ENCODE data around the gene ZBTB32. TPM values are rescaled to one million over a fixed set of nuclear protein-coding genes. Genes with fewer than 3 reads are reported as not detected.

The ZBTB32 gene
- total RNA-seq, 4 donors from 2014 or later, result not detected

DNA sequence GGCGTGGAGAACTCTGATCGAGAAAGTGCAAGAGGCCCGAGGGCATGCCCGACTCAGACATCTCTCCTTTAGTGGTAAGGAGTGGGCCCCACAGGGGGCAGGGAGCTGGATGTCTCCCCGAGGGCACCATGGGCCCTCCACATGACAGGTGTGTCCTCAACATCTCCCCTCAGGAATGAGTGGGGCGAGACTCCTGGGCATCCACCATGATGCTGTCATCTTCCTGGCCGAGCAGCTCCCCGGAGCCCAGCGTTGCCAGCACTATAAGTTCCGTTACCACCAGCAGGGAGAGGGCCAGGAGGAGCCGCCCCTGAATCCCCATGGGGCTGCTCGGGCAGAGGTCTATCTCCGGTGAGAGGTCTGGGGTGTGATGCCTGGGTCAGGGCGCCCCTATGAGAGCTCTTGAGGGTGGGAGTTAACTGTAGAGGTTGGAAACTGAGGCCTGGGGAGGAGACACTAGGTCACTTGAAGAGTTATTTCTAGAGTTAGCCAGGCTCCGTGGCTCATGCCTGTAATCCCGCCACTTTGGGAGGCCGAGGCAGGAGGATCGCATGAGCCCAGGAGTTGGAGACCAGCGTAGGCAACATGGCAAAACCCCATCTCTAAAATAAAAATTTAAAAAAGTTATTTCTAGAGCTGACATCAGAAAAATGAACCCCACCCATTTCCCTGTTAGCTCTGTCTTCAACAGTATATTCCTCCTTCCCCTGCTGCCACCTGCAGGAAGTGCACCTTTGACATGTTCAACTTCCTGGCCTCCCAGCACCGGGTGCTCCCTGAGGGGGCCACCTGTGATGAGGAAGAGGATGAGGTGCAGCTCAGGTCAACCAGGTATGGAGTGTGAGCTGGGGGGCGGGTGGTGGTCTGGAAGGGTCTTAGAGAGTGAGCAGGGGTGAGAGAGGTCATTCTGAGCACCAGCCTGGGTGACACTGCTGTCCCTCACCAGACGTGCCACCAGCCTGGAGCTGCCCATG, 32.8 kb downstream of the ZBTB32 start:
- peaks cover 0 to 65% of the 10 kb centered on the region in 2 donors for H3K36me3 ChIP-seq
- intact Hi-C loops (cut with DNase I; ENCODE audit: low total_unique reads), result no loop called here

DNA sequence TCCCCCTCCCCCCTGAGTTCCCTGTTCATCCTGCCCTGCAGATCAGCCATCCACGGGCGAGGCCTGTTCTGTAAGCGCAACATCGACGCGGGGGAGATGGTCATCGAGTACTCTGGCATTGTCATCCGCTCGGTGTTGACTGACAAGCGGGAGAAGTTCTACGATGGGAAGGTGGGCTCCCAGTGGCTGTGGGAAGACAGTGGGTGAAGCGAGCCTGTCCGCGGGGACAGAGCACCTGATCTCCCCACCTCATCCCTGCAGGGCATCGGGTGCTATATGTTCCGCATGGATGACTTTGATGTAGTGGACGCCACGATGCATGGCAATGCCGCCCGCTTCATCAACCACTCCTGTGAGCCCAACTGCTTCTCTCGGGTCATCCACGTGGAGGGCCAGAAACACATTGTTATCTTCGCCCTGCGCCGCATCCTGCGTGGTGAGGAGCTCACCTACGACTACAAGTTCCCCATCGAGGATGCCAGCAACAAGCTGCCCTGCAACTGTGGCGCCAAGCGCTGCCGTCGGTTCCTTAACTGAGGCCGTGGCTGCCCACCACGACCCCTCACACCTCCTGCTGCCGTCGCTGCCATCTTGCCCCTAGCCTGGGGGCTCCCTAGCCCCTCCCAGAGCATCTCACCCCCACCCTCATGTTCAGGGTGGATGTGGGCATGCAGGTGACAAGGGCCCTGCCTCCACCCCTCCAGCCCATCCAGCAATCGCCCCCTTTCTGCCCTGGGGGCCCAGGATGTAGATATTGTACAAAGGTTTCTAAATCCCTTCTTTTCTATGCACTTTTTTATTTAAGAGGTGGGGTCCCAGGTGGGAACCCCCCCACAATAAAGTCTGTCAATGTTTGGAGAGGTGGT, 33.9 kb downstream of the ZBTB32 start:
- no peak for ATAC-seq
- intact Hi-C loops (cut with DNase I; ENCODE audit: low total_unique reads), result no loop called here
- Histone ChIP-seq H3K9me3 (no peaks in the 10 kb centered on the region), H3K4me1 (peaks cover 12 to 16% of the 10 kb centered on the region in 2 donors), H3K27ac (no peak overlapping the region), H3K4me3 (no peak overlapping the region), H3K36me3 (peaks cover 0 to 57% of the 10 kb centered on the region in 2 donors), H3K27me3 (no peaks in the 10 kb centered on the region)
- in situ Hi-C loops (cut with MboI; ENCODE audit: low sequenced_read_pairs in 4 of 4), result no loop called here
- no peak for DNase-seq
- TF ChIP-seq, protein P1, sequence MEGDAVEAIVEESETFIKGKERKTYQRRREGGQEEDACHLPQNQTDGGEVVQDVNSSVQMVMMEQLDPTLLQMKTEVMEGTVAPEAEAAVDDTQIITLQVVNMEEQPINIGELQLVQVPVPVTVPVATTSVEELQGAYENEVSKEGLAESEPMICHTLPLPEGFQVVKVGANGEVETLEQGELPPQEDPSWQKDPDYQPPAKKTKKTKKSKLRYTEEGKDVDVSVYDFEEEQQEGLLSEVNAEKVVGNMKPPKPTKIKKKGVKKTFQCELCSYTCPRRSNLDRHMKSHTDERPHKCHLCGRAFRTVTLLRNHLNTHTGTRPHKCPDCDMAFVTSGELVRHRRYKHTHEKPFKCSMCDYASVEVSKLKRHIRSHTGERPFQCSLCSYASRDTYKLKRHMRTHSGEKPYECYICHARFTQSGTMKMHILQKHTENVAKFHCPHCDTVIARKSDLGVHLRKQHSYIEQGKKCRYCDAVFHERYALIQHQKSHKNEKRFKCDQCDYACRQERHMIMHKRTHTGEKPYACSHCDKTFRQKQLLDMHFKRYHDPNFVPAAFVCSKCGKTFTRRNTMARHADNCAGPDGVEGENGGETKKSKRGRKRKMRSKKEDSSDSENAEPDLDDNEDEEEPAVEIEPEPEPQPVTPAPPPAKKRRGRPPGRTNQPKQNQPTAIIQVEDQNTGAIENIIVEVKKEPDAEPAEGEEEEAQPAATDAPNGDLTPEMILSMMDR (IDR thresholded peaks at IDR 0.05 in 4 of 5, conservative IDR thresholded peaks at IDR 0.05 in 1 of 5), result no peak
- no peak for TF ChIP-seq POLR2A (IDR thresholded peaks at IDR 0.05)

More for the DNA sequence above, 32.8 kb downstream of the ZBTB32 start:
- Histone ChIP-seq H3K4me3 (no peak overlapping the region), H3K4me1 (peaks cover 12 to 16% of the 10 kb centered on the region in 2 donors), H3K27me3 (no peaks in the 10 kb centered on the region), H3K27ac (no peak overlapping the region), H3K9me3 (no peaks in the 10 kb centered on the region)
- DNase-seq (no peak), ATAC-seq (no peak)
- no peak for TF ChIP-seq POLR2A (IDR thresholded peaks at IDR 0.05)
- TF ChIP-seq, protein P1 (IDR thresholded peaks at IDR 0.05 in 4 of 5, conservative IDR thresholded peaks at IDR 0.05 in 1 of 5), result no peak
- in situ Hi-C loops (cut with MboI; ENCODE audit: low sequenced_read_pairs in 4 of 4), result no loop called here

- Histone ChIP-seq H3K36me3 (peaks cover 0 to 53% of the 10 kb centered on the region in 2 donors), H3K27me3 (no peaks in the 10 kb centered on the region), H3K4me3 (no peak overlapping the region), H3K27ac (peak overlapping the region in 2 of 4 donors; percentile 14 to 86), H3K9me3 (no peaks in the 10 kb centered on the region), H3K4me1 (peaks cover 13 to 17% of the 10 kb centered on the region in 2 donors)
- TF ChIP-seq POLR2A (IDR thresholded peaks at IDR 0.05), result no peak
- TF ChIP-seq, protein P1 (IDR thresholded peaks at IDR 0.05 in 4 of 5, conservative IDR thresholded peaks at IDR 0.05 in 1 of 5), result no peak
- DNase-seq, result no peak
- in situ Hi-C loops (cut with MboI; ENCODE audit: low sequenced_read_pairs in 4 of 4) (no loop called here), intact Hi-C loops (cut with DNase I; ENCODE audit: low total_unique reads) (no loop called here)
- no peak for ATAC-seq
Observed at GRCh38 chr19:35738887-35739229, 34.5 kb downstream of the ZBTB32 start.

GRCh38 chr19:35739275-35740107, 35.1 kb downstream of the ZBTB32 start:
- no peaks in the 10 kb centered on the region for H3K27me3 ChIP-seq
- peak overlapping the region; percentile 77 to 86 (median 82) for H3K27ac ChIP-seq
- H3K4me3 ChIP-seq, result peak overlapping the region; percentile 52 to 88 (median 78)
- TF ChIP-seq POLR2A (IDR thresholded peaks at IDR 0.05), result no peak
- no peaks in the 10 kb centered on the region for H3K9me3 ChIP-seq
- in situ Hi-C loops (cut with MboI; ENCODE audit: low sequenced_read_pairs in 4 of 4) (no loop called here), intact Hi-C loops (cut with DNase I; ENCODE audit: low total_unique reads) (loop anchor here (1.0 to 10.0 kb wide), 5 partner anchors 37 to 1338 kb away; partner anchors contain the start of genes FXYD7, OVOL3, POLR2I and TBCB)
- H3K4me1 ChIP-seq, result peaks cover 19 to 24% of the 10 kb centered on the region in 2 donors
- DNase-seq (no peak), ATAC-seq (no peak)
- H3K36me3 ChIP-seq, result peaks cover 0 to 50% of the 10 kb centered on the region in 2 donors
